SK-N-SH (cell line): ENCODE results near the gene SMIM22. TPM values are rescaled to one million over a fixed set of nuclear protein-coding genes. Genes with fewer than 3 reads are reported as not detected.
A peak's percentile ranks its signal among the peaks of the same experiment; 100 is the strongest.

ENCODE experiments used
- CTCF ChIA-PET: fragments of 300-600, 350-600 bp; formaldehyde crosslinking; extraction: SDS; loops from one replicate; lab custom pipeline; 2021; lab: Yijun Ruan, JAX
- POLR2A ChIA-PET: fragments of 350-600 bp; sonication (Branson Sonifier 250); formaldehyde crosslinking; extraction: SDS; loops from one replicate; lab custom pipeline; 2020; ENCODE audit warnings: antibody characterized with exemption, inconsistent platforms; lab: Yijun Ruan, JAX
- DNase-seq: peaks from one replicate; pipeline ENCODE4 v3.0.0; 2012
- H2AFZ ChIP-seq: fragments of 200-600 bp; sonication (generic); 2 replicates; pipeline ENCODE4 v1.8.1; 2016; ENCODE audit warnings: antibody characterized with exemption, mild to moderate bottlenecking, low read depth
- H3F3A ChIP-seq: fragments of 200-600 bp; sonication (generic); replicated peaks from 2 replicates; pipeline ENCODE3; 2016; ENCODE audit warnings: antibody characterized with exemption, mild to moderate bottlenecking; ENCODE audit not compliant: insufficient read depth
- H3K27ac ChIP-seq, 2 experiments: fragments of 200-500 bp in 1 of 2; fragments of 200-600 bp in 1 of 2; sonication (Bioruptor generic) in 1 of 2; sonication (generic), shearing (Covaris generic) in 1 of 2; 2 replicates each; pipeline versions ENCODE4 v1.5.1 to v1.6.1; 2014 to 2016; ENCODE audit warnings: low read depth in 2 of 2, inconsistent platforms in 1 of 2, low read length in 1 of 2, mild to moderate bottlenecking in 1 of 2, mixed read lengths in 1 of 2
- H3K27me3 ChIP-seq: fragments of 200-600 bp; sonication (generic), shearing (Covaris generic); 2 replicates; pipeline ENCODE4 v1.6.1; 2016; ENCODE audit warnings: mixed run types; ENCODE audit not compliant: insufficient read depth
- H3K36me3 ChIP-seq, 2 experiments: fragments of 200-500 bp in 1 of 2; fragments of 200-600 bp in 1 of 2; sonication (Bioruptor generic) in 1 of 2; sonication (generic) in 1 of 2; replicated peaks in 1 of 2; 2 replicates each; pipeline versions ENCODE3 to v1.5.1; 2014 to 2016; ENCODE audit warnings: low read length in 1 of 2, mild to moderate bottlenecking in 1 of 2; ENCODE audit not compliant: insufficient read depth in 2 of 2, control insufficient read depth in 1 of 2
- H3K4me1 ChIP-seq, 2 experiments: fragments of 200-500 bp in 1 of 2; fragments of 200-600 bp in 1 of 2; sonication (Bioruptor generic) in 1 of 2; sonication (generic), shearing (Covaris generic) in 1 of 2; 2 replicates each; pipeline versions ENCODE4 v1.5.1 to v1.6.1; 2014 to 2016; ENCODE audit warnings: low read depth in 1 of 2, low read length in 1 of 2, mixed run types in 1 of 2; ENCODE audit not compliant: insufficient read depth in 2 of 2, control insufficient read depth in 1 of 2
- H3K4me2 ChIP-seq: fragments of 200-600 bp; sonication (generic), shearing (Covaris generic); 2 replicates; pipeline ENCODE4 v1.6.1; 2017; ENCODE audit warnings: mixed run types
- H3K4me3 ChIP-seq, 2 experiments: fragments of 200-500 bp in 1 of 2; fragments of 200-600 bp in 1 of 2; sonication (Bioruptor generic) in 1 of 2; sonication (generic), shearing (Covaris generic) in 1 of 2; 2 replicates each; pipeline versions ENCODE4 v1.5.1 to v1.8.1; 2014 to 2016; ENCODE audit warnings: low read depth in 2 of 2, inconsistent platforms in 1 of 2, low read length in 1 of 2, mild to moderate bottlenecking in 1 of 2, mixed read lengths in 1 of 2, moderate library complexity in 1 of 2
- H3K79me2 ChIP-seq: fragments of 200-600 bp; sonication (generic); 2 replicates; pipeline ENCODE4 v1.8.1; 2017; ENCODE audit warnings: mild to moderate bottlenecking; ENCODE audit not compliant: insufficient read depth
- H3K9ac ChIP-seq: fragments of 200-600 bp; sonication (generic); 2 replicates; pipeline ENCODE4 v1.6.1; 2017; ENCODE audit warnings: mixed run types
- H3K9me2 ChIP-seq: fragments of 200-600 bp; sonication (generic); 2 replicates; pipeline ENCODE4 v1.6.1; 2017; ENCODE audit warnings: mixed run types
- H3K9me3 ChIP-seq: fragments of 200-600 bp; sonication (generic); 2 replicates; pipeline ENCODE4 v1.6.1; 2017; ENCODE audit warnings: mixed run types, mild to moderate bottlenecking, moderate library complexity
- H4K20me1 ChIP-seq: fragments of 200-600 bp; sonication (generic); 2 replicates; pipeline ENCODE4 v1.6.1; 2017; ENCODE audit warnings: mild to moderate bottlenecking, mixed run types; ENCODE audit not compliant: insufficient read depth
- CHD2 ChIP-seq: fragments of 150-350 bp; IDR thresholded peaks from 2 replicates; pipeline ENCODE4 v1.6.1; 2018; ENCODE audit warnings: low read length; ENCODE audit not compliant: partially characterized antibody
- ELF1 ChIP-seq: IDR thresholded peaks from 2 replicates; pipeline ENCODE4 v1.4.0; 2012
- EP300 ChIP-seq, 2 experiments: IDR thresholded peaks; 2 replicates each; pipeline versions ENCODE4 v1.4.0 to v1.6.1; 2012; ENCODE audit warnings: borderline replicate concordance in 1 of 2, low read depth in 1 of 2, low read length in 1 of 2
- EZH2phosphoT487 ChIP-seq: fragments of 200-600 bp; sonication (generic); IDR thresholded peaks from 2 replicates; pipeline ENCODE4 v1.6.1; 2017; ENCODE audit warnings: low read depth, mixed run types, mild to moderate bottlenecking, antibody characterized with exemption, moderate library complexity, borderline replicate concordance
- FOSL2 ChIP-seq: IDR thresholded peaks from 2 replicates; pipeline ENCODE4 v1.4.0; 2012; ENCODE audit warnings: low read depth, mild to moderate bottlenecking, moderate library complexity, borderline replicate concordance
- GABPA ChIP-seq: IDR thresholded peaks from 2 replicates; pipeline ENCODE4 v1.4.0; 2012; ENCODE audit warnings: low read depth, mild to moderate bottlenecking
- JUND ChIP-seq: IDR thresholded peaks from 2 replicates; pipeline ENCODE4 v1.4.0; 2012
- MXI1 ChIP-seq: IDR thresholded peaks from 2 replicates; pipeline ENCODE4 v1.6.1; 2012; ENCODE audit warnings: mild to moderate bottlenecking, low read depth, low read length, improper control_type of control experiment
- NRF1 ChIP-seq: IDR thresholded peaks from 2 replicates; pipeline ENCODE4 v1.6.1; 2012; ENCODE audit warnings: low read depth, mild to moderate bottlenecking, low read length
- POLR2AphosphoS5 ChIP-seq: IDR thresholded peaks from 2 replicates; pipeline ENCODE4 v1.6.1; 2012; ENCODE audit warnings: low read depth, low read length
- RCOR1 ChIP-seq: fragments of 150-350 bp; IDR thresholded peaks from 2 replicates; pipeline ENCODE4 v1.6.1; 2017; ENCODE audit warnings: antibody characterized with exemption, low read length
- SIN3A ChIP-seq: IDR thresholded peaks from 2 replicates; pipeline ENCODE4 v1.6.1; 2012; ENCODE audit warnings: low read depth, mild to moderate bottlenecking, low read length, moderate library complexity, borderline replicate concordance
- TAF1 ChIP-seq: IDR thresholded peaks from 2 replicates; pipeline ENCODE4 v1.6.1; 2012; ENCODE audit warnings: low read depth, mild to moderate bottlenecking, low read length, moderate library complexity, borderline replicate concordance
- WGBS: methylation state at CpG from one replicate; pipeline ENCODE4 v1.1.6; 2017; ENCODE audit warnings: low lambda C conversion rate; 5-methylcytosine and 5-hydroxymethylcytosine counted together
- polyA plus RNA-seq, 3 experiments: library from polyadenylated mRNA; depleted of rRNA; stranded (reverse); fragments of >200 nt; gene quantifications; 2 replicates each; pipeline ENCODE4 v1.2.3, GENCODE V29; 2012
- TF ChIP-seq, protein P1 (sequence below): IDR thresholded peaks from 2 replicates; pipeline ENCODE4 v1.6.1; 2012; ENCODE audit warnings: mild to moderate bottlenecking, low read depth, low read length, moderate library complexity
- TF ChIP-seq, protein P2 (sequence below): IDR thresholded peaks from 2 replicates; pipeline ENCODE4 v1.4.0; 2012; ENCODE audit warnings: low read depth, borderline replicate concordance
- TF ChIP-seq, protein P3 (sequence below): fragments of 200-600 bp; sonication (generic); IDR thresholded peaks from 2 replicates; pipeline ENCODE4 v1.6.1; 2017; ENCODE audit warnings: antibody characterized with exemption, mild to moderate bottlenecking, moderate library complexity
- TF ChIP-seq, protein P4 (sequence below): IDR thresholded peaks from 2 replicates; pipeline ENCODE4 v1.4.0; 2012; ENCODE audit warnings: low read depth
- TF ChIP-seq, protein P5 (sequence below): fragments of 150-350 bp; IDR thresholded peaks from 2 replicates; pipeline ENCODE4 v1.6.1; 2016; ENCODE audit warnings: mild to moderate bottlenecking, low read depth, low read length

Gene SMIM22
- polyA plus RNA-seq, 1 of the 3 experiments (the other 2 are of a cell fraction), result not detected

DNA sequence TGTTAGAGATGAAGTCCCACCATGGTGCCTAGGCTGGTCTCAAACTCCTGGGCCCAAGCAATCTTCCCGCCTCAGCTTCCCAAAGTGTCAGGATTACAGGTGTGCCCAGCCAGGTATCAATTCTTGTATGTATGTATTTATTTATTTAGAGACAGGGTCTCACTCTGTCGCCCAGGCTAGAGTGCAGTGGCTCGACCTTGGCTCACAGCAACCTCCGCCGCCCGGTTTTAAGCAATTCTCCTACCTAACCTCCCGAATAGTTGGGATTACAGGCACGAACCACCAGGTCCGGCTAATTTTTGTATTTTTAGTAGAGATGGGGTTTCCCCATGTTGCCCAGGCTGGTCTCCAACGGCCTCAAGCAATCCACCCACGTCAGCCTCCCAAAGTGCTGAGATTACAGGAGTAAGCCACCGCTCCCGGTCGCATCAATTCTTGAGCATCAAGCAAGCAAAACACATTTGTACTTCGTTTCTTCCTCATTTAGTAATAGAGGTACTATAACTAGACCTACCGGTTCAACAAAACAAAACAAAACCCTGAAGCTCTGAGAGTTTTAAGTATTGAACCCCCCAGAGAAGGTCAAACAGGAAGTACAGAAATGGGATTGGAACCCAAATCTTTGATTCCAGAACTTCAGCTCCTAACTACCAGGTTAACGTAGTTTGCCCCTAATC lies 27.2 kb upstream of the SMIM22 start (continued):
- TF ChIP-seq EZH2phosphoT487, result no peak
- TF ChIP-seq, protein P1, sequence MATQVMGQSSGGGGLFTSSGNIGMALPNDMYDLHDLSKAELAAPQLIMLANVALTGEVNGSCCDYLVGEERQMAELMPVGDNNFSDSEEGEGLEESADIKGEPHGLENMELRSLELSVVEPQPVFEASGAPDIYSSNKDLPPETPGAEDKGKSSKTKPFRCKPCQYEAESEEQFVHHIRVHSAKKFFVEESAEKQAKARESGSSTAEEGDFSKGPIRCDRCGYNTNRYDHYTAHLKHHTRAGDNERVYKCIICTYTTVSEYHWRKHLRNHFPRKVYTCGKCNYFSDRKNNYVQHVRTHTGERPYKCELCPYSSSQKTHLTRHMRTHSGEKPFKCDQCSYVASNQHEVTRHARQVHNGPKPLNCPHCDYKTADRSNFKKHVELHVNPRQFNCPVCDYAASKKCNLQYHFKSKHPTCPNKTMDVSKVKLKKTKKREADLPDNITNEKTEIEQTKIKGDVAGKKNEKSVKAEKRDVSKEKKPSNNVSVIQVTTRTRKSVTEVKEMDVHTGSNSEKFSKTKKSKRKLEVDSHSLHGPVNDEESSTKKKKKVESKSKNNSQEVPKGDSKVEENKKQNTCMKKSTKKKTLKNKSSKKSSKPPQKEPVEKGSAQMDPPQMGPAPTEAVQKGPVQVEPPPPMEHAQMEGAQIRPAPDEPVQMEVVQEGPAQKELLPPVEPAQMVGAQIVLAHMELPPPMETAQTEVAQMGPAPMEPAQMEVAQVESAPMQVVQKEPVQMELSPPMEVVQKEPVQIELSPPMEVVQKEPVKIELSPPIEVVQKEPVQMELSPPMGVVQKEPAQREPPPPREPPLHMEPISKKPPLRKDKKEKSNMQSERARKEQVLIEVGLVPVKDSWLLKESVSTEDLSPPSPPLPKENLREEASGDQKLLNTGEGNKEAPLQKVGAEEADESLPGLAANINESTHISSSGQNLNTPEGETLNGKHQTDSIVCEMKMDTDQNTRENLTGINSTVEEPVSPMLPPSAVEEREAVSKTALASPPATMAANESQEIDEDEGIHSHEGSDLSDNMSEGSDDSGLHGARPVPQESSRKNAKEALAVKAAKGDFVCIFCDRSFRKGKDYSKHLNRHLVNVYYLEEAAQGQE, result no peak
- TF ChIP-seq JUND, result no peak
- TF ChIP-seq TAF1, result no peak

DNA sequence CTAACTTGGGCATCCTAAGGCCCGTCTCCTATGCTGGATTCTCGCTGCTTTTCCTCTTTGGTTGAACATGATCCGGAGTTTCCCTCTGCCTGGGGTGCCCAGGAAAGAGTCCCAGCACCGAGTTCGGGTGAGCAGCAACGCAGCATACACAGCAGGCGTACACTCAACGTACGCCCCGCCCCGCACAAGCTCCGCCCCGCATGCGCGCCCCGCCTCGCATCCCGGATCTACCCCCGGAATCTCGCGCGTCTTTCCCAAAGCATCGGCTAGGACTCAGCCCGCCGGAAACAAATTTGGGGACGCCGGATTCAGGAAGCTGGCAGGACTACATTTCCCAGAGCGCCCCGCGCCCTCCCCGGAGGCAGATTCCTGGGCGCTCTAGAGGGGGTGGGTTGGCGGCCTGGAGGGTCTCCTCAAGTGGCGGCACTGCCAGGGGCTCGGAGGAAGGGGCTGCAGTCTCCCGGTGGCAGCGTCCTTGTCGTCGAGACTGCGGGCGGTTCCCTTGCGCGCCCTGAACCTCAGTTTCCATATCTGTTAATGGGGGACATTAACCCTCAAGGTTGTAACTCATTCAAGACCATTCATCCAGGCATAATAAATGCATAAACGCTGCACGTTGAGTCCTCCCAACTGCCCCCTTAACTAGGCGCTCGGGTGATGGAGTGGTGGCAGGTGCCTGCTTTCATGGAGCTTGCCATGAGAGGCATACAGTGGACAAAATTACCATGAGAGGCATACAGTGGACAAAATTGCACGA lies 26.4 kb upstream of the SMIM22 start:
- Histone ChIP-seq H4K20me1 (no peaks in the 10 kb centered on the region), H3K27me3 (no peaks in the 10 kb centered on the region), H3K79me2 (peaks cover 31% of the 10 kb centered on the region), H2AFZ (peak overlapping the region; percentile 88; the same call in 1 of the 2 replicates), H3K4me2 (peak overlapping the region; percentile 78), H3K4me1 (peaks cover 5 to 23% of the 10 kb centered on the region in 2 experiments; a peak in 2 of 4 replicates), H3K36me3 (peaks cover 1 to 6% of the 10 kb centered on the region in 2 experiments), H3K4me3 (peak overlapping the region; percentile 52 to 65), H3K9me3 (no peaks in the 10 kb centered on the region), H3K27ac (peak overlapping the region; percentile 79 to 82), H3F3A (peaks cover 6% of the 10 kb centered on the region), H3K9me2 (no peaks in the 10 kb centered on the region), H3K9ac (peak overlapping the region; percentile 66)
- 5% methylated on average over 31 of the region's 48 CpGs for whole genome bisulfite sequencing
- peak; percentile 95 for DNase-seq
- TF ChIP-seq CHD2 (peak; percentile 99), ELF1 (peak; percentile 94), SIN3A (peak; percentile 68; the same call in 1 of the 2 replicates), MXI1 (no peak), NRF1 (peak; percentile 88), RCOR1 (peak; percentile 14), FOSL2 (no peak), EP300 (IDR thresholded peaks at IDR 0.05; ENCODE audit: borderline replicate concordance in 1 of 2, low read depth in 1 of 2, low read length in 1 of 2) (no peak), TAF1 (peak; percentile 53), POLR2AphosphoS5 (peak; percentile 94), GABPA (peak; percentile 85)
- TF ChIP-seq, protein P2, sequence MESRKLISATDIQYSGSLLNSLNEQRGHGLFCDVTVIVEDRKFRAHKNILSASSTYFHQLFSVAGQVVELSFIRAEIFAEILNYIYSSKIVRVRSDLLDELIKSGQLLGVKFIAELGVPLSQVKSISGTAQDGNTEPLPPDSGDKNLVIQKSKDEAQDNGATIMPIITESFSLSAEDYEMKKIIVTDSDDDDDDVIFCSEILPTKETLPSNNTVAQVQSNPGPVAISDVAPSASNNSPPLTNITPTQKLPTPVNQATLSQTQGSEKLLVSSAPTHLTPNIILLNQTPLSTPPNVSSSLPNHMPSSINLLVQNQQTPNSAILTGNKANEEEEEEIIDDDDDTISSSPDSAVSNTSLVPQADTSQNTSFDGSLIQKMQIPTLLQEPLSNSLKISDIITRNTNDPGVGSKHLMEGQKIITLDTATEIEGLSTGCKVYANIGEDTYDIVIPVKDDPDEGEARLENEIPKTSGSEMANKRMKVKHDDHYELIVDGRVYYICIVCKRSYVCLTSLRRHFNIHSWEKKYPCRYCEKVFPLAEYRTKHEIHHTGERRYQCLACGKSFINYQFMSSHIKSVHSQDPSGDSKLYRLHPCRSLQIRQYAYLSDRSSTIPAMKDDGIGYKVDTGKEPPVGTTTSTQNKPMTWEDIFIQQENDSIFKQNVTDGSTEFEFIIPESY, result peak; percentile 97
- TF ChIP-seq, protein P3, sequence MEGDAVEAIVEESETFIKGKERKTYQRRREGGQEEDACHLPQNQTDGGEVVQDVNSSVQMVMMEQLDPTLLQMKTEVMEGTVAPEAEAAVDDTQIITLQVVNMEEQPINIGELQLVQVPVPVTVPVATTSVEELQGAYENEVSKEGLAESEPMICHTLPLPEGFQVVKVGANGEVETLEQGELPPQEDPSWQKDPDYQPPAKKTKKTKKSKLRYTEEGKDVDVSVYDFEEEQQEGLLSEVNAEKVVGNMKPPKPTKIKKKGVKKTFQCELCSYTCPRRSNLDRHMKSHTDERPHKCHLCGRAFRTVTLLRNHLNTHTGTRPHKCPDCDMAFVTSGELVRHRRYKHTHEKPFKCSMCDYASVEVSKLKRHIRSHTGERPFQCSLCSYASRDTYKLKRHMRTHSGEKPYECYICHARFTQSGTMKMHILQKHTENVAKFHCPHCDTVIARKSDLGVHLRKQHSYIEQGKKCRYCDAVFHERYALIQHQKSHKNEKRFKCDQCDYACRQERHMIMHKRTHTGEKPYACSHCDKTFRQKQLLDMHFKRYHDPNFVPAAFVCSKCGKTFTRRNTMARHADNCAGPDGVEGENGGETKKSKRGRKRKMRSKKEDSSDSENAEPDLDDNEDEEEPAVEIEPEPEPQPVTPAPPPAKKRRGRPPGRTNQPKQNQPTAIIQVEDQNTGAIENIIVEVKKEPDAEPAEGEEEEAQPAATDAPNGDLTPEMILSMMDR, result no peak
- TF ChIP-seq, protein P4, sequence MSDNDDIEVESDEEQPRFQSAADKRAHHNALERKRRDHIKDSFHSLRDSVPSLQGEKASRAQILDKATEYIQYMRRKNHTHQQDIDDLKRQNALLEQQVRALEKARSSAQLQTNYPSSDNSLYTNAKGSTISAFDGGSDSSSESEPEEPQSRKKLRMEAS, result peak; percentile 34; the same call in 1 of the 2 replicates
- TF ChIP-seq, protein P5, sequence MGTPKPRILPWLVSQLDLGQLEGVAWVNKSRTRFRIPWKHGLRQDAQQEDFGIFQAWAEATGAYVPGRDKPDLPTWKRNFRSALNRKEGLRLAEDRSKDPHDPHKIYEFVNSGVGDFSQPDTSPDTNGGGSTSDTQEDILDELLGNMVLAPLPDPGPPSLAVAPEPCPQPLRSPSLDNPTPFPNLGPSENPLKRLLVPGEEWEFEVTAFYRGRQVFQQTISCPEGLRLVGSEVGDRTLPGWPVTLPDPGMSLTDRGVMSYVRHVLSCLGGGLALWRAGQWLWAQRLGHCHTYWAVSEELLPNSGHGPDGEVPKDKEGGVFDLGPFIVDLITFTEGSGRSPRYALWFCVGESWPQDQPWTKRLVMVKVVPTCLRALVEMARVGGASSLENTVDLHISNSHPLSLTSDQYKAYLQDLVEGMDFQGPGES, result no peak
- ChIA-PET POLR2A (interaction anchor here (1.3 to 2.8 kb wide), 4 partner anchors 9 to 34 kb away, joined by 3 to 16 read pairs (median 6); partner anchors contain the start of genes ANKS3, DNAAF8 and ROGDI), CTCF (no interaction called here)
